Activated naive CD8-positive, alpha-beta T cell (primary cell): ENCODE results near the gene FAM171A2.
"Not testable (repeated sequence)": the region's sequence is repeated elsewhere in the genome, so short reads cannot be mapped to it uniquely, and the experiment has no call there.

Source experiments
- H3K27ac Mint-ChIP-seq: one replicate; pipeline ENCODE4 v1.8.0; 2021; ENCODE audit warnings: mixed read lengths
- H3K27me3 Mint-ChIP-seq: one replicate; pipeline ENCODE4 v1.8.0; 2021; ENCODE audit warnings: mixed read lengths
- H3K36me3 Mint-ChIP-seq: one replicate; pipeline ENCODE4 v1.8.0; 2021; ENCODE audit warnings: mixed read lengths
- H3K4me1 Mint-ChIP-seq: one replicate; pipeline ENCODE4 v1.8.0; 2021; ENCODE audit warnings: low read depth, mixed read lengths
- H3K4me3 Mint-ChIP-seq: one replicate; pipeline ENCODE4 v1.8.0; 2021; ENCODE audit warnings: mild to moderate bottlenecking, mixed read lengths
- H3K9me3 Mint-ChIP-seq: one replicate; pipeline ENCODE4 v1.8.0; 2021; ENCODE audit warnings: low read depth, mixed read lengths

FAM171A2 gene

GRCh38 chr17:44363613-44364159, at the start of gene FAM171A2:
Gene FAM171A2 (minus strand): TSS chr17:44363853. CDS start chr17:44363714, 139 bp downstream.
- H3K27me3 Mint-ChIP-seq, result peaks cover 2% of the 10 kb centered on the region
- H3K4me3 Mint-ChIP-seq, result peak within 1 kb of the TSS; percentile 80
- H3K4me1 Mint-ChIP-seq, result peaks cover 9% of the 10 kb centered on the region
- no peaks in the 10 kb centered on the region for H3K36me3 Mint-ChIP-seq
- no peak within 1 kb of the TSS for H3K27ac Mint-ChIP-seq
- H3K9me3 Mint-ChIP-seq, result no peaks in the 10 kb centered on the region

- Mint-ChIP-seq H3K4me3 (no peak overlapping the region), H3K36me3 (peaks cover 4% of the 10 kb centered on the region), H3K27me3 (no peaks in the 10 kb centered on the region), H3K9me3 (no peaks in the 10 kb centered on the region), H3K27ac (no peak overlapping the region), H3K4me1 (no peaks in the 10 kb centered on the region)
Observed at GRCh38 chr17:44409309-44410028, 45.8 kb upstream of the FAM171A2 start.

GRCh38 chr17:44408786-44409185, 45.1 kb upstream of the FAM171A2 start:
- Mint-ChIP-seq H3K27ac (no peak overlapping the region), H3K9me3 (no peaks in the 10 kb centered on the region), H3K4me1 (no peaks in the 10 kb centered on the region), H3K36me3 (peaks cover 4% of the 10 kb centered on the region), H3K4me3 (no peak overlapping the region), H3K27me3 (no peaks in the 10 kb centered on the region)

GRCh38 chr17:44402564-44403172, 39.0 kb upstream of the FAM171A2 start:
- H3K9me3 Mint-ChIP-seq, result no peaks in the 10 kb centered on the region
- H3K36me3 Mint-ChIP-seq, result peaks cover 7% of the 10 kb centered on the region
- no peaks in the 10 kb centered on the region for H3K4me1 Mint-ChIP-seq
- H3K4me3 Mint-ChIP-seq, result no peak overlapping the region
- no peak overlapping the region for H3K27ac Mint-ChIP-seq
- H3K27me3 Mint-ChIP-seq, result no peaks in the 10 kb centered on the region

GRCh38 chr17:44400226-44400847, 36.7 kb upstream of the FAM171A2 start:
- Mint-ChIP-seq H3K27ac (no peak overlapping the region), H3K4me3 (no peak overlapping the region), H3K36me3 (peaks cover 5% of the 10 kb centered on the region), H3K27me3 (no peaks in the 10 kb centered on the region), H3K9me3 (no peaks in the 10 kb centered on the region), H3K4me1 (no peaks in the 10 kb centered on the region)

GRCh38 chr17:44398692-44399691, 35.3 kb upstream of the FAM171A2 start:
- H3K27ac Mint-ChIP-seq, result no peak overlapping the region
- H3K36me3 Mint-ChIP-seq, result peaks cover 5% of the 10 kb centered on the region
- H3K4me1 Mint-ChIP-seq, result no peaks in the 10 kb centered on the region
- H3K27me3 Mint-ChIP-seq, result no peaks in the 10 kb centered on the region
- H3K4me3 Mint-ChIP-seq, result no peak overlapping the region
- no peaks in the 10 kb centered on the region for H3K9me3 Mint-ChIP-seq

- H3K27me3 Mint-ChIP-seq, result no peaks in the 10 kb centered on the region
- H3K27ac Mint-ChIP-seq, result no peak overlapping the region
- H3K36me3 Mint-ChIP-seq, result peaks cover 5% of the 10 kb centered on the region
Observed at GRCh38 chr17:44397479-44398440, 34.1 kb upstream of the FAM171A2 start.

GRCh38 chr17:44396946-44397345, 33.3 kb upstream of the FAM171A2 start:
- peaks cover 5% of the 10 kb centered on the region for H3K36me3 Mint-ChIP-seq

More at GRCh38 chr17:44397479-44398440, 34.1 kb upstream of the FAM171A2 start:
- no peak overlapping the region for H3K4me3 Mint-ChIP-seq
- no peaks in the 10 kb centered on the region for H3K9me3 Mint-ChIP-seq
- H3K4me1 Mint-ChIP-seq, result peaks cover 4% of the 10 kb centered on the region

GRCh38 chr17:44394833-44395232, 31.2 kb upstream of the FAM171A2 start:
- Mint-ChIP-seq H3K27ac (no peak overlapping the region), H3K27me3 (no peaks in the 10 kb centered on the region)

More at GRCh38 chr17:44396946-44397345, 33.3 kb upstream of the FAM171A2 start:
- H3K4me3 Mint-ChIP-seq, result no peak overlapping the region
- no peaks in the 10 kb centered on the region for H3K27me3 Mint-ChIP-seq
- no peaks in the 10 kb centered on the region for H3K9me3 Mint-ChIP-seq
- no peak overlapping the region for H3K27ac Mint-ChIP-seq
- peaks cover 4% of the 10 kb centered on the region for H3K4me1 Mint-ChIP-seq

GRCh38 chr17:44394112-44394511, 30.5 kb upstream of the FAM171A2 start:
- H3K9me3 Mint-ChIP-seq, H3K4me1 Mint-ChIP-seq, H3K27ac Mint-ChIP-seq, H3K27me3 Mint-ChIP-seq, H3K4me3 Mint-ChIP-seq, H3K36me3 Mint-ChIP-seq: not testable (repeated sequence)

More at GRCh38 chr17:44394833-44395232, 31.2 kb upstream of the FAM171A2 start:
- peaks cover 6% of the 10 kb centered on the region for H3K4me1 Mint-ChIP-seq
- no peaks in the 10 kb centered on the region for H3K9me3 Mint-ChIP-seq
- H3K36me3 Mint-ChIP-seq, result peaks cover 1% of the 10 kb centered on the region
- H3K4me3 Mint-ChIP-seq, result no peak overlapping the region

GRCh38 chr17:44390250-44390870, 26.7 kb upstream of the FAM171A2 start:
- peaks cover 17% of the 10 kb centered on the region for H3K4me1 Mint-ChIP-seq
- no peak overlapping the region for H3K4me3 Mint-ChIP-seq
- H3K9me3 Mint-ChIP-seq, result no peaks in the 10 kb centered on the region
- H3K27ac Mint-ChIP-seq, result no peak overlapping the region
- H3K27me3 Mint-ChIP-seq, result peaks cover 7% of the 10 kb centered on the region
- H3K36me3 Mint-ChIP-seq, result no peaks in the 10 kb centered on the region

- Mint-ChIP-seq H3K9me3 (no peaks in the 10 kb centered on the region), H3K4me1 (peaks cover 19% of the 10 kb centered on the region), H3K36me3 (no peaks in the 10 kb centered on the region), H3K27me3 (peaks cover 7% of the 10 kb centered on the region), H3K27ac (no peak overlapping the region), H3K4me3 (no peak overlapping the region)
Observed at GRCh38 chr17:44389723-44390202, 26.1 kb upstream of the FAM171A2 start.

GRCh38 chr17:44389281-44389680, 25.6 kb upstream of the FAM171A2 start, which contains the start of gene ITGA2B:
Gene ITGA2B (minus strand): TSS chr17:44389649. CDS start chr17:44389473, 176 bp downstream.
- H3K4me1 Mint-ChIP-seq, result peaks cover 22% of the 10 kb centered on the region
- no peak within 1 kb of the TSS for H3K4me3 Mint-ChIP-seq
- H3K36me3 Mint-ChIP-seq, result no peaks in the 10 kb centered on the region
- H3K27me3 Mint-ChIP-seq, result peaks cover 7% of the 10 kb centered on the region
- no peak within 1 kb of the TSS for H3K27ac Mint-ChIP-seq
- no peaks in the 10 kb centered on the region for H3K9me3 Mint-ChIP-seq
